Transverse colon (tissue), 4 donors: ENCODE measurements around the gene ZNF622.

ENCODE experiments used
- CTCF ChIP-seq, 5 experiments: fragments of 200-600 bp in 3 of 5; fragments of 450-650 bp in 2 of 5; sonication (generic) in 3 of 5; IDR thresholded peaks; 1 replicate in 2 of 5; 2 replicates in 3 of 5; pipeline ENCODE4 v1.5.1; 2016 to 2017; ENCODE audit warnings: antibody characterized with exemption in 5 of 5, inconsistent platforms in 3 of 5, mild to moderate bottlenecking in 2 of 5, moderate library complexity in 1 of 5
- EP300 ChIP-seq: sonication (generic); formaldehyde crosslinking; IDR thresholded peaks from one replicate; pipeline ENCODE4 v1.6.1; 2017; ENCODE audit warnings: antibody characterized with exemption, low read depth
- POLR2AphosphoS5 ChIP-seq, 3 donors: sonication (generic); formaldehyde crosslinking; IDR thresholded peaks; one replicate each; pipeline ENCODE4 v1.6.1; 2016; ENCODE audit warnings: antibody characterized with exemption in 3 of 3

DNA sequence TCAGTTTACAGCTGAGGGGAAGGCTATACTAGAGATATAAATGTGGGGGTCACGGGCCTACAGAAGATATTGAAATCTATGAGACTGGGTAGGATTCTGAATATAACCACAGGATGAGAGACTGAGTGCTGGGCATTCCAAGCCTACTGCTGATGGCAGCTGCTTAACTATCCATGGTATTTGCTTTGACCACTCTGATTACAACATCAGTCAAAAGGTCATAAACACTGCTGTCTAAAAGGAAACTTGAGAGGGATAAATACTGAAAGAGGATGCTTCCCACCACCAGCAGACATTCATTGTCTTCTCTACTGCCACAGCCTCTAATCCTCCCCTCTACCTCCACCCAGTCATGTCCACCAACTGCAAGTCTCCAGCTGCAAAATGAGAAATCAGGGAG lies 3.8 kb downstream of the ZNF622 start:
- TF ChIP-seq CTCF (IDR thresholded peaks at IDR 0.05) (no peak), EP300 (no peak), POLR2AphosphoS5 (IDR thresholded peaks at IDR 0.05) (no peak)
